GM23338 (cell line): ENCODE data around the gene MTHFD2. TPM values are rescaled to one million over a fixed set of nuclear protein-coding genes. Genes with fewer than 3 reads are reported as not detected.

ENCODE experiments used
- ATAC-seq: fragments of 200-7000 bp; cut with Tn5 transposase; 3 replicates; pipeline ENCODE4 v1.9.1; 2020
- DNase-seq: peaks from one replicate; pipeline ENCODE4 v3.0.0-alpha.2; 2015; ENCODE audit warnings: low spot score
- H2AFZ ChIP-seq: fragments of 200-600 bp; sonication (generic); 2 replicates; pipeline ENCODE4 v1.8.0; 2016; ENCODE audit warnings: antibody characterized with exemption, mild to moderate bottlenecking, moderate library complexity
- H3F3A ChIP-seq: fragments of 200-600 bp; sonication (generic); replicated peaks from 2 replicates; pipeline ENCODE4 v1.8.0; 2017; ENCODE audit warnings: antibody characterized with exemption, mixed run types, low read depth
- H3K27ac ChIP-seq: fragments of 200-600 bp; sonication (generic); 2 replicates; pipeline ENCODE4 v1.6.1; 2016; ENCODE audit warnings: low read depth
- H3K27me3 ChIP-seq: fragments of 200-600 bp; sonication (generic); 2 replicates; pipeline ENCODE4 v1.8.0; 2016; ENCODE audit warnings: mild to moderate bottlenecking, mixed run types, moderate library complexity; ENCODE audit not compliant: insufficient read depth
- H3K36me3 ChIP-seq: fragments of 200-600 bp; sonication (generic); 2 replicates; pipeline ENCODE4 v1.8.0; 2016; ENCODE audit warnings: mild to moderate bottlenecking; ENCODE audit not compliant: insufficient read depth
- H3K4me1 ChIP-seq: fragments of 200-600 bp; sonication (generic); 2 replicates; pipeline ENCODE4 v1.8.0; 2016; ENCODE audit warnings: mild to moderate bottlenecking, moderate library complexity; ENCODE audit not compliant: insufficient read depth
- H3K4me2 ChIP-seq: fragments of 200-600 bp; sonication (generic); 2 replicates; pipeline ENCODE4 v1.7.1; 2017; ENCODE audit warnings: mixed run types
- H3K4me3 ChIP-seq: fragments of 200-600 bp; sonication (generic); 2 replicates; pipeline ENCODE4 v1.6.1; 2016; ENCODE audit warnings: mixed run types
- H3K79me2 ChIP-seq: fragments of 200-600 bp; sonication (generic); replicated peaks from 2 replicates; pipeline ENCODE4 v1.8.0; 2017; ENCODE audit warnings: mild to moderate bottlenecking; ENCODE audit not compliant: insufficient read depth
- H3K9me2 ChIP-seq: fragments of 200-600 bp; sonication (generic); 2 replicates; pipeline ENCODE4 v1.8.0; 2017; ENCODE audit not compliant: insufficient read depth
- H4K20me1 ChIP-seq: fragments of 200-600 bp; sonication (generic); replicated peaks from 2 replicates; pipeline ENCODE4 v1.8.0; 2017; ENCODE audit warnings: mild to moderate bottlenecking; ENCODE audit not compliant: insufficient read depth
- H3K27ac Mint-ChIP-seq: 2 replicates; pipeline ENCODE4 v1.8.0; 2020; ENCODE audit warnings: inconsistent platforms, mild to moderate bottlenecking, moderate library complexity, mixed read lengths
- H3K27me3 Mint-ChIP-seq: 3 replicates; pipeline ENCODE4 v1.8.0; 2022; ENCODE audit warnings: low read depth, mild to moderate bottlenecking, moderate library complexity, mixed read lengths, inconsistent platforms; ENCODE audit not compliant: insufficient read depth, poor library complexity
- H3K36me3 Mint-ChIP-seq: 3 replicates; pipeline ENCODE4 v1.8.0; 2021; ENCODE audit warnings: low read depth, mild to moderate bottlenecking, inconsistent platforms, moderate library complexity, mixed read lengths
- H3K4me1 Mint-ChIP-seq: 3 replicates; pipeline ENCODE4 v1.8.0; 2020; ENCODE audit warnings: mild to moderate bottlenecking, inconsistent platforms, mixed read lengths
- H3K4me3 Mint-ChIP-seq: 3 replicates; pipeline ENCODE4 v1.8.0; 2021; ENCODE audit warnings: moderate library complexity, mild to moderate bottlenecking, inconsistent platforms, mixed read lengths
- H3K9me3 Mint-ChIP-seq: 3 replicates; pipeline ENCODE4 v1.8.0; 2020; ENCODE audit warnings: moderate library complexity, mild to moderate bottlenecking, inconsistent platforms, mixed read lengths
- ZNF114 ChIP-seq: fragments of 250-450 bp; sonication (Bioruptor Pico); IDR thresholded peaks from 2 replicates; pipeline ENCODE4 v1.5.0; 2020; ENCODE audit warnings: mild to moderate bottlenecking, moderate library complexity
- ZNF462 ChIP-seq: fragments of 250-450 bp; sonication (Bioruptor Pico); IDR thresholded peaks from 2 replicates; pipeline ENCODE4 v1.5.0; 2020; ENCODE audit warnings: mild to moderate bottlenecking, moderate library complexity
- polyA plus RNA-seq: library from polyadenylated mRNA; unstranded; fragments of >200 nt; fragmentation: Nextera tagmentation; extraction: Ambion mirVana; gene quantifications from 2 replicates; pipeline ENCODE4 v1.2.1, GENCODE V29; 2016
- total RNA-seq: library from RNA; depleted of rRNA; stranded (reverse); fragments of >200 nt; shearing (Covaris generic); gene quantifications from 2 replicates; pipeline ENCODE4 v1.2.3, GENCODE V29; 2014

Gene MTHFD2
- total and polyA plus RNA-seq, 2 experiments from 2014 or later: 279 to 281 TPM

GRCh38 chr2:74188018-74188601 lies 10.3 kb upstream of the MTHFD2 start:
- H3K4me3 Mint-ChIP-seq: no peak overlapping the region; the same call in 2 of the 3 replicates
- H3K27ac ChIP-seq: peak overlapping the region; percentile 56

More at GRCh38 chr2:74188018-74188601, 10.3 kb upstream of the MTHFD2 start:
- peaks cover 21% of the 10 kb centered on the region for H3K4me1 ChIP-seq
- H3K9me2 ChIP-seq: peaks cover 3% of the 10 kb centered on the region; the same call in 1 of the 2 replicates
- Mint-ChIP-seq H3K27me3 (peaks cover 3% of the 10 kb centered on the region), H3K36me3 (no peaks in the 10 kb centered on the region), H3K9me3 (no peaks in the 10 kb centered on the region), H3K4me1 (peaks cover 17% of the 10 kb centered on the region), H3K27ac (peak overlapping the region; percentile 84)
- no peaks in the 10 kb centered on the region for H4K20me1 ChIP-seq
- H3K4me3 ChIP-seq: no peak overlapping the region
- DNase-seq: peak; percentile 52
- H3F3A ChIP-seq: peaks cover 11% of the 10 kb centered on the region; the same call in 1 of the 2 replicates
- no peak for TF ChIP-seq ZNF462 (CRISPR knock-in tag)
- no peak for TF ChIP-seq ZNF114
- no peaks in the 10 kb centered on the region for H3K79me2 ChIP-seq
- no peak overlapping the region for H2AFZ ChIP-seq
- H3K4me2 ChIP-seq: no peak overlapping the region; the same call in 1 of the 2 replicates
- H3K36me3 ChIP-seq: no peaks in the 10 kb centered on the region
- H3K27me3 ChIP-seq: no peaks in the 10 kb centered on the region
- peak; percentile 75 for ATAC-seq
